ENCODE data around the gene SH3RF2.
"Not testable (repeated sequence)": the region's sequence is repeated elsewhere in the genome, so short reads cannot be mapped to it uniquely, and the experiment has no call there.

Gene SH3RF2

GRCh38 chr5:146101646-146102045, 165.3 kb downstream of the SH3RF2 start:
- DNase-seq, result no peak

DNA sequence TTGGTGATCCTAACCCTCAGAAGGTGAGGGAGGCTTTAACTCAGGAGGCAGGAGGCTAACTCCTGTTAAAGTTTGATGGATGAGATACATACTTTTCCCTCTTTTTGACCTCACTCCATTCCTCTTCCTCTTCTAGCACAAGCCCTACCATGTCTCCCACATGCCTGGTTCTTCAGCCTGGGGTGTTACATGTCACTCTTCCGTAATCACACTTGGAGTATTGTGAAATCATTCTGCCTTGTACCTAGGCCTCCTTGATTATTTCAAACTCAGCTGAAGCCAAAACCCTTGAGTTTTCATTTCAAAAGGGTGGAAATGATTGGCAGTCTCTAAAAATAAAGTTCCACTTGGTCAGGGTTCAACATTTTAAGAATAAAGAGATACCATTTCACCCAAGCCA, 167.2 kb downstream of the SH3RF2 start:
- no peak for DNase-seq

- DNase-seq, result no peak
These were observed 169.1 kb downstream of the SH3RF2 start, which contains the start of gene PLAC8L1 for GRCh38 chr5:146105477-146105876. PLAC8L1 (minus strand) TSS chr5:146105577; CDS start chr5:146104311, 1,266 bp downstream.

- DNase-seq, result no peak
These were observed 171.5 kb downstream of the SH3RF2 start for GRCh38 chr5:146107901-146108300.

GRCh38 chr5:146108870-146109269, 172.5 kb downstream of the SH3RF2 start:
- not testable (repeated sequence) for DNase-seq

GRCh38 chr5:146109379-146109778, 173.0 kb downstream of the SH3RF2 start:
- no peak for DNase-seq

- no peak for DNase-seq
These were observed 175.0 kb downstream of the SH3RF2 start for GRCh38 chr5:146111409-146111808.

DNA sequence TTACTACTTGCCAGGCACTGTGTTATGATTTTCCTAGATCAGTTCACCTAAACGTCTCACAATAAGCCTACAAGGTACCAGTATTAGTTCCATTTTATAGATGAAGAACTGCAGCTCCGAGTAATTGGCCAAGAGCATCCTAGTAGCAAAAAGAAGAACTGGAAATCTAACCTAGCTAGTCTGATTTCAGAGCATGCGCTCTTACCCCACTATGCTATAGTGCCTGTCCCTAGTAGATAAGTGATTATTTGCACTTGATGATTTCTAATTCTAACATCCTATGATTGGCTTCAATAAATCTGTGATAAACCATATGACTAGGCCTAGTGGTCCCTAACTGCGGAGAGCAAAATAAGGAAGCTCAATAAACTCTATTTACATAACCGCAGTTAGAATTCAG, 176.1 kb downstream of the SH3RF2 start:
- no peak for DNase-seq
